ENCODE results near the gene HES5. TPM values are rescaled to one million over a fixed set of nuclear protein-coding genes. Genes with fewer than 3 reads are reported as not detected.

HES5 gene
- total and polyA plus RNA-seq, 2 experiments from 2014 or later, result 0.16 to 0.21 TPM

DNA sequence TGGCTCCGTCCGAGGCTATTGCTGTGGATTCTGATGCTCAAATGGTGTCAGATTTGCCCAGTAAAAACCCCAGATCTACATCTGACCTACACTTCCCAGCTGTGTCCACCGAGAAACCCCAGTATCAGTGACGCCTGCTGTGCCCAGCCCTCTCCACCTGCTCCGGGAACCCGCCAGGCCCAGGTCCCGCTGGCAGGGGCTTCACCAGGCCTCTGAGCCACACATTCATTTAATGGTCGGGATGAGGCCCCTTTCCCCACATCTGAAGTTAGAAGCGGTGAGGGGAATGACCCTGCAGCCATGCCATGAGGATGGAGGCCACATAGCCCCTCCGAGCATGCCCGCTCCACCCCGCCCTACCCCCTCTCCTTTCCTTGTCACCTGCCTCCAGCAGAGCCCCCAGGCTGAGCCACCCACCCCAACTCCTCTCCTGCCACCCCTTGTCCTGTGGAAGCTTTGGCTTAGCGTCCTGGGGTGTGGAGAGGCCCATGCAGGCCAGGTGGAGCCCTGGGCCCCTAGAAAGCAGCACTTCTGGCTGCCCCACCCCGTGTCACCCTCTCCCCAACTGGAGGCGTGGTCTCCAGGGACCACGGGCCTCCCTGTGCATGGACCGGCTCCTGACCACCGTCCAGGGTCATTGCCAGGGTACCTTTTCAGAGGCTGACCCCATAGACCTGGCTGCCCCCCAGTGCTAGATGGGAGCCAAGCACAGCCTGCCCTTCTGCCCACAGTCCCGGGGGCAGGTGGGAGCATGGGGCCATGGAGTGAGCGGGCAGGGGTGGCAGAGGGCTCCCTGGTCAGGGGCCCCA, 34.1 kb upstream of the HES5 start:
- no peak for TF ChIP-seq ZNF462 (CRISPR knock-in tag; IDR thresholded peaks at IDR 0.05)
- no peak for TF ChIP-seq STAT1 (IDR thresholded peaks at IDR 0.05; ENCODE audit: unreplicated experiment)
- TF ChIP-seq EZH2 (IDR thresholded peaks at IDR 0.05; ENCODE audit: low read depth, unreplicated experiment), result no peak
- TF ChIP-seq ZNF331 (CRISPR knock-in tag; IDR thresholded peaks at IDR 0.05; ENCODE audit: low read depth), result no peak
- no peak for TF ChIP-seq EZH2phosphoT487 (IDR thresholded peaks at IDR 0.05; ENCODE audit: unreplicated experiment)
- no peak for TF ChIP-seq NANOG (IDR thresholded peaks at IDR 0.05; ENCODE audit: borderline replicate concordance)
- no peak for TF ChIP-seq JUNB (IDR thresholded peaks at IDR 0.05; ENCODE audit: unreplicated experiment)
- TF ChIP-seq POLR2AphosphoS5 (IDR thresholded peaks at IDR 0.05; ENCODE audit: low read depth), result no peak
- no peak for TF ChIP-seq REST (IDR thresholded peaks at IDR 0.05; ENCODE audit: unreplicated experiment)
- H3K27me3 Mint-ChIP-seq (ENCODE audit: insufficient read depth, low read depth, poor library complexity), result peaks cover 15% of the 10 kb centered on the region
- DNase-seq (ENCODE audit: low spot score), result no peak
- H3K9me3 Mint-ChIP-seq, result no peaks in the 10 kb centered on the region; the same call in 2 of the 3 replicates
- Histone ChIP-seq H3K27me3 (ENCODE audit: insufficient read depth) (no peaks in the 10 kb centered on the region), H3K27ac (ENCODE audit: low read depth) (no peak overlapping the region), H3K9me2 (ENCODE audit: insufficient read depth) (no peaks in the 10 kb centered on the region), H2AFZ (no peak overlapping the region), H3K36me3 (ENCODE audit: insufficient read depth) (no peaks in the 10 kb centered on the region), H3K4me1 (ENCODE audit: insufficient read depth) (no peaks in the 10 kb centered on the region), H3K4me3 (no peak overlapping the region), H3K79me2 (replicated peaks; ENCODE audit: insufficient read depth) (no peaks in the 10 kb centered on the region), H4K20me1 (replicated peaks; ENCODE audit: insufficient read depth) (no peaks in the 10 kb centered on the region), H3F3A (replicated peaks; ENCODE audit: low read depth) (no peaks in the 10 kb centered on the region), H3K4me2 (no peak overlapping the region)
- H3K36me3 Mint-ChIP-seq (ENCODE audit: low read depth), result no peaks in the 10 kb centered on the region; the same call in 2 of the 3 replicates
- H3K27ac Mint-ChIP-seq, result no peak overlapping the region
- H3K4me3 Mint-ChIP-seq, result no peak overlapping the region
- no peak for ATAC-seq
- H3K4me1 Mint-ChIP-seq, result peaks cover 3% of the 10 kb centered on the region
